B cell (primary cell): ENCODE measurements around the gene LRP2. TPM values are rescaled to one million over a fixed set of nuclear protein-coding genes. Genes with fewer than 3 reads are reported as not detected.

ENCODE experiments used
- ATAC-seq: fragments of 200-7000 bp; cut with Tn5 transposase; one replicate; pipeline ENCODE4 v1.10.0; 2021; ENCODE audit warnings: low read depth, mild to moderate bottlenecking, moderate number of reproducible peaks, moderate library complexity
- CTCF ChIA-PET: fragments of 350-600 bp; sonication (Branson Sonifier 250); formaldehyde crosslinking; loops from one replicate; lab custom pipeline; 2021; ENCODE audit warnings: antibody characterized with exemption, inconsistent platforms; lab: Charles Lee
- POLR2A ChIA-PET: fragments of 350-600 bp; sonication (Branson Sonifier 250); formaldehyde crosslinking; loops from one replicate; lab custom pipeline; 2021; ENCODE audit warnings: antibody characterized with exemption; lab: Charles Lee
- DNase-seq: peaks from one replicate; pipeline ENCODE4 v3.0.0; 2013
- H2AFZ ChIP-seq: 2 replicates; pipeline ENCODE4 v1.6.1; 2012; ENCODE audit warnings: mild to moderate bottlenecking, low read depth, low read length; ENCODE audit not compliant: insufficient read depth, poor library complexity, severe bottlenecking
- H3K27ac ChIP-seq, 2 donors: 1 replicate in 1 of 2; 2 replicates in 1 of 2; pipeline ENCODE4 v1.5.1; 2012 to 2013; ENCODE audit warnings: low read length in 2 of 2, mild to moderate bottlenecking in 2 of 2, moderate library complexity in 1 of 2
- H3K27me3 ChIP-seq, 4 experiments: fragments of 200-600 bp in 1 of 4; sonication (generic) in 1 of 4; replicated peaks in 1 of 4; 1 replicate in 2 of 4; 2 replicates in 2 of 4; pipeline versions ENCODE4 v1.6.1 to v1.7.0; 2013 to 2016; ENCODE audit warnings: low read length in 3 of 4, mild to moderate bottlenecking in 2 of 4, mixed read lengths in 1 of 4, moderate library complexity in 1 of 4; ENCODE audit not compliant: insufficient read depth in 4 of 4, control insufficient read depth in 3 of 4; ENCODE audit errors: control extremely low read depth in 1 of 4
- H3K36me3 ChIP-seq, 2 experiments: replicated peaks in 1 of 2; 1 replicate in 1 of 2; 2 replicates in 1 of 2; pipeline versions ENCODE4 v1.6.1 to v1.7.1; 2013; ENCODE audit warnings: low read length in 1 of 2; ENCODE audit not compliant: insufficient read depth in 2 of 2, control insufficient read depth in 1 of 2; ENCODE audit errors: control extremely low read depth in 1 of 2, extremely low read depth in 1 of 2
- H3K4me1 ChIP-seq, 2 donors: fragments of 200-600 bp in 1 of 2; sonication (generic) in 1 of 2; 1 replicate in 1 of 2; 2 replicates in 1 of 2; pipeline versions ENCODE4 v1.5.1 to v1.6.1; 2013 to 2017; ENCODE audit warnings: low read length in 2 of 2; ENCODE audit not compliant: control insufficient read depth in 2 of 2, insufficient read depth in 2 of 2
- H3K4me2 ChIP-seq: replicated peaks from 2 replicates; pipeline ENCODE3; 2012; ENCODE audit warnings: mild to moderate bottlenecking, low read depth, low read length; ENCODE audit not compliant: poor library complexity, severe bottlenecking
- H3K4me3 ChIP-seq, 5 experiments: fragments of 200-600 bp in 1 of 5; sonication (generic) in 1 of 5; 1 replicate in 3 of 5; 2 replicates in 2 of 5; pipeline versions ENCODE4 v1.5.1 to v1.7.0; 2011 to 2016; ENCODE audit warnings: low read length in 4 of 5, mild to moderate bottlenecking in 4 of 5, low read depth in 2 of 5, control low read depth in 1 of 5, moderate library complexity in 1 of 5; ENCODE audit not compliant: insufficient read depth in 1 of 5; ENCODE audit errors: control extremely low read depth in 1 of 5, extremely low read depth in 1 of 5
- H3K79me2 ChIP-seq: fragments of 200-600 bp; sonication (generic); one replicate; pipeline ENCODE4 v1.6.0; 2016; ENCODE audit warnings: low read length; ENCODE audit not compliant: control insufficient read depth, insufficient read depth
- H3K9ac ChIP-seq: fragments of 200-600 bp; sonication (generic); 2 replicates; pipeline ENCODE4 v1.6.1; 2017; ENCODE audit warnings: mild to moderate bottlenecking, low read length, moderate library complexity
- H3K9me3 ChIP-seq, 3 donors: one replicate each; pipeline versions ENCODE4 v1.6.1 to v1.7.1; 2013; ENCODE audit warnings: low read length in 2 of 3; ENCODE audit not compliant: control insufficient read depth in 2 of 3, insufficient read depth in 1 of 3; ENCODE audit errors: control extremely low read depth in 1 of 3
- H4K20me1 ChIP-seq: 2 replicates; pipeline ENCODE4 v1.6.0; 2012; ENCODE audit warnings: mild to moderate bottlenecking, low read length; ENCODE audit not compliant: insufficient read depth, control insufficient read depth, poor library complexity, severe bottlenecking
- H3K27ac Mint-ChIP-seq: one replicate; pipeline ENCODE4 v1.8.0; 2021; ENCODE audit warnings: mixed read lengths
- H3K27me3 Mint-ChIP-seq: one replicate; pipeline ENCODE4 v1.8.0; 2021; ENCODE audit warnings: mixed read lengths
- H3K4me1 Mint-ChIP-seq: one replicate; pipeline ENCODE4 v1.8.0; 2021; ENCODE audit warnings: mixed read lengths
- H3K4me3 Mint-ChIP-seq: one replicate; pipeline ENCODE4 v1.8.0; 2021; ENCODE audit warnings: mixed read lengths
- H3K9me3 Mint-ChIP-seq: one replicate; pipeline ENCODE4 v1.8.0; 2022; ENCODE audit warnings: mixed read lengths; ENCODE audit not compliant: insufficient read depth
- CTCF ChIP-seq: fragments of 200-600 bp; IDR thresholded peaks from one replicate; pipeline ENCODE4 v1.8.0; 2022; ENCODE audit warnings: antibody characterized with exemption, mild to moderate bottlenecking
- EZH2 ChIP-seq: IDR thresholded peaks from 2 replicates; pipeline ENCODE4 v1.6.1; 2012; ENCODE audit warnings: borderline replicate concordance, low read depth, mild to moderate bottlenecking, moderate library complexity, low read length; ENCODE audit not compliant: insufficient read depth, poor library complexity, severe bottlenecking
- WGBS: methylation state at CpG from one replicate; pipeline ENCODE4 v1.1.5; 2013; ENCODE audit warnings: missing lambda C conversion rate; ENCODE audit not compliant: insufficient coverage; 5-methylcytosine and 5-hydroxymethylcytosine counted together
- intact Hi-C: fragments of 100-400 bp; cut with micrococcal nuclease; formaldehyde crosslinking; loops from one replicate; pipeline ENCODE4 v1.10.0; 2022
- polyA plus RNA-seq: library from polyadenylated mRNA; depleted of rRNA; stranded (reverse); fragments of >200 nt; gene quantifications from 2 replicates; pipeline ENCODE4 v1.2.3, GENCODE V29; 2012
- total RNA-seq, 2 donors: library from RNA; stranded (reverse); fragments of 120-200 nt in 1 of 2; gene quantifications; 1 replicate in 1 of 2; 2 replicates in 1 of 2; pipeline versions ENCODE4 v1.2.3 to v1.2.4, GENCODE V29; 2013 to 2022

LRP2 gene
- total and polyA plus RNA-seq, 2 donors (not counting 1 experiment from before 2014, with no cell fraction given): not detected

GRCh38 chr2:169137924-169138323 lies 224.4 kb downstream of the LRP2 start:
- Histone ChIP-seq H4K20me1 (no peaks in the 10 kb centered on the region), H3K27ac (no peak overlapping the region), H3K9me3 (no peaks in the 10 kb centered on the region), H2AFZ (no peak overlapping the region), H3K27me3 (no peaks in the 10 kb centered on the region), H3K79me2 (no peaks in the 10 kb centered on the region), H3K36me3 (no peaks in the 10 kb centered on the region), H3K4me1 (no peaks in the 10 kb centered on the region), H3K4me2 (no peak overlapping the region), H3K4me3 (no peak overlapping the region), H3K9ac (no peak overlapping the region)
- intact Hi-C loops: no loop called here
- Mint-ChIP-seq H3K9me3 (no peaks in the 10 kb centered on the region), H3K4me3 (no peak overlapping the region), H3K27ac (no peak overlapping the region), H3K27me3 (no peaks in the 10 kb centered on the region), H3K4me1 (no peaks in the 10 kb centered on the region)
- TF ChIP-seq EZH2 (no peak), CTCF (no peak)
- ChIA-PET POLR2A (no interaction called here), CTCF (interaction anchor here (3.9 kb wide), 1 partner anchor 175 kb away, joined by 22 read pairs; no protein-coding TSS in a partner anchor)
- ATAC-seq (no peak), DNase-seq (no peak)
- no CpG with 5 or more reads among the region's 2 CpGs for WGBS

- DNase-seq: no peak
- H3K4me3 Mint-ChIP-seq: no peak overlapping the region
Observed at GRCh38 chr2:169136885-169137534, 225.3 kb downstream of the LRP2 start.

More at GRCh38 chr2:169136885-169137534, 225.3 kb downstream of the LRP2 start:
- intact Hi-C loops: no loop called here
- H3K9me3 ChIP-seq: no peaks in the 10 kb centered on the region
- Mint-ChIP-seq H3K27ac (no peak overlapping the region), H3K9me3 (no peaks in the 10 kb centered on the region), H3K27me3 (no peaks in the 10 kb centered on the region), H3K4me1 (no peaks in the 10 kb centered on the region)
- no peaks in the 10 kb centered on the region for H3K27me3 ChIP-seq
- H4K20me1 ChIP-seq: no peaks in the 10 kb centered on the region
- H3K4me1 ChIP-seq: no peaks in the 10 kb centered on the region
- no peak for ATAC-seq
- ChIA-PET CTCF (no interaction called here), POLR2A (no interaction called here)
- H3K9ac ChIP-seq: no peak overlapping the region
- H3K36me3 ChIP-seq: no peaks in the 10 kb centered on the region
- H2AFZ ChIP-seq: no peak overlapping the region
- no peaks in the 10 kb centered on the region for H3K79me2 ChIP-seq
- TF ChIP-seq EZH2: no peak
- no peak for TF ChIP-seq CTCF
- H3K4me3 ChIP-seq: no peak overlapping the region
- H3K27ac ChIP-seq: no peak overlapping the region
- WGBS: 89% methylated on average over 1 of the region's 3 CpGs
- no peak overlapping the region for H3K4me2 ChIP-seq
